Measurements from ENCODE around the gene MT1M. TPM values are rescaled to one million over a fixed set of nuclear protein-coding genes. Genes with fewer than 3 reads are reported as not detected.

MT1M gene
- total and polyA plus RNA-seq, 2 of the 8 experiments (the other 6 are each of a cell fraction or from before 2014, with no cell fraction given): 2.1 TPM; not detected in 1

DNA sequence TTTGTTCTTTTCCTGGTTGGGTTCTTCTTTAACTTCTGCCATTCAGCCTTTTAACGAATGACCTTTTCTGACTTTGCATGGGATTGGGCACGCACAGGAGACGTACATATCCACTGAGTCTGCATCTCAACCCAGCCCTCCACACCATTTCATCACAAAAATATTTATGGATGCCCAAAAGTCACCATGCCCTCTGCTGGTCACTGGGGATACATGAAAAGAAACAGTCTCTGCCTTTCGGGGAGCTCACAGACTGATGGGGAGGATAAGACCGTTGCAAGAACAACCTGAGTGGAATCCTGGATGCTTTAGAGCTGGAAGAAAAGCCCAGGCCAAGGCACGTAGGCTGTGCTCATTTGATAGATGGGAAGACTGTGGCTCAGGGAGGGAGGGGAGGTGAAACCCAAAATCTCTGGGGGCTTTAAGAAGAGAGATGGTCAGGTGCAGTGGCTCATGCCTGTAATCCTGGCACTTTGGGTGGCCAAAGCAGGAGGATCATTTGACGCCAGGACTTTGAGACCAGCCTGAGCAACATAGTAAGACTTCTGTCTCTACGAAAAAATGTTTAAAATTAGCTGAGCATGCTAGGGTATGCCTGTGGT lies 32.0 kb upstream of the MT1M start (continued):
- TF ChIP-seq, protein P1, sequence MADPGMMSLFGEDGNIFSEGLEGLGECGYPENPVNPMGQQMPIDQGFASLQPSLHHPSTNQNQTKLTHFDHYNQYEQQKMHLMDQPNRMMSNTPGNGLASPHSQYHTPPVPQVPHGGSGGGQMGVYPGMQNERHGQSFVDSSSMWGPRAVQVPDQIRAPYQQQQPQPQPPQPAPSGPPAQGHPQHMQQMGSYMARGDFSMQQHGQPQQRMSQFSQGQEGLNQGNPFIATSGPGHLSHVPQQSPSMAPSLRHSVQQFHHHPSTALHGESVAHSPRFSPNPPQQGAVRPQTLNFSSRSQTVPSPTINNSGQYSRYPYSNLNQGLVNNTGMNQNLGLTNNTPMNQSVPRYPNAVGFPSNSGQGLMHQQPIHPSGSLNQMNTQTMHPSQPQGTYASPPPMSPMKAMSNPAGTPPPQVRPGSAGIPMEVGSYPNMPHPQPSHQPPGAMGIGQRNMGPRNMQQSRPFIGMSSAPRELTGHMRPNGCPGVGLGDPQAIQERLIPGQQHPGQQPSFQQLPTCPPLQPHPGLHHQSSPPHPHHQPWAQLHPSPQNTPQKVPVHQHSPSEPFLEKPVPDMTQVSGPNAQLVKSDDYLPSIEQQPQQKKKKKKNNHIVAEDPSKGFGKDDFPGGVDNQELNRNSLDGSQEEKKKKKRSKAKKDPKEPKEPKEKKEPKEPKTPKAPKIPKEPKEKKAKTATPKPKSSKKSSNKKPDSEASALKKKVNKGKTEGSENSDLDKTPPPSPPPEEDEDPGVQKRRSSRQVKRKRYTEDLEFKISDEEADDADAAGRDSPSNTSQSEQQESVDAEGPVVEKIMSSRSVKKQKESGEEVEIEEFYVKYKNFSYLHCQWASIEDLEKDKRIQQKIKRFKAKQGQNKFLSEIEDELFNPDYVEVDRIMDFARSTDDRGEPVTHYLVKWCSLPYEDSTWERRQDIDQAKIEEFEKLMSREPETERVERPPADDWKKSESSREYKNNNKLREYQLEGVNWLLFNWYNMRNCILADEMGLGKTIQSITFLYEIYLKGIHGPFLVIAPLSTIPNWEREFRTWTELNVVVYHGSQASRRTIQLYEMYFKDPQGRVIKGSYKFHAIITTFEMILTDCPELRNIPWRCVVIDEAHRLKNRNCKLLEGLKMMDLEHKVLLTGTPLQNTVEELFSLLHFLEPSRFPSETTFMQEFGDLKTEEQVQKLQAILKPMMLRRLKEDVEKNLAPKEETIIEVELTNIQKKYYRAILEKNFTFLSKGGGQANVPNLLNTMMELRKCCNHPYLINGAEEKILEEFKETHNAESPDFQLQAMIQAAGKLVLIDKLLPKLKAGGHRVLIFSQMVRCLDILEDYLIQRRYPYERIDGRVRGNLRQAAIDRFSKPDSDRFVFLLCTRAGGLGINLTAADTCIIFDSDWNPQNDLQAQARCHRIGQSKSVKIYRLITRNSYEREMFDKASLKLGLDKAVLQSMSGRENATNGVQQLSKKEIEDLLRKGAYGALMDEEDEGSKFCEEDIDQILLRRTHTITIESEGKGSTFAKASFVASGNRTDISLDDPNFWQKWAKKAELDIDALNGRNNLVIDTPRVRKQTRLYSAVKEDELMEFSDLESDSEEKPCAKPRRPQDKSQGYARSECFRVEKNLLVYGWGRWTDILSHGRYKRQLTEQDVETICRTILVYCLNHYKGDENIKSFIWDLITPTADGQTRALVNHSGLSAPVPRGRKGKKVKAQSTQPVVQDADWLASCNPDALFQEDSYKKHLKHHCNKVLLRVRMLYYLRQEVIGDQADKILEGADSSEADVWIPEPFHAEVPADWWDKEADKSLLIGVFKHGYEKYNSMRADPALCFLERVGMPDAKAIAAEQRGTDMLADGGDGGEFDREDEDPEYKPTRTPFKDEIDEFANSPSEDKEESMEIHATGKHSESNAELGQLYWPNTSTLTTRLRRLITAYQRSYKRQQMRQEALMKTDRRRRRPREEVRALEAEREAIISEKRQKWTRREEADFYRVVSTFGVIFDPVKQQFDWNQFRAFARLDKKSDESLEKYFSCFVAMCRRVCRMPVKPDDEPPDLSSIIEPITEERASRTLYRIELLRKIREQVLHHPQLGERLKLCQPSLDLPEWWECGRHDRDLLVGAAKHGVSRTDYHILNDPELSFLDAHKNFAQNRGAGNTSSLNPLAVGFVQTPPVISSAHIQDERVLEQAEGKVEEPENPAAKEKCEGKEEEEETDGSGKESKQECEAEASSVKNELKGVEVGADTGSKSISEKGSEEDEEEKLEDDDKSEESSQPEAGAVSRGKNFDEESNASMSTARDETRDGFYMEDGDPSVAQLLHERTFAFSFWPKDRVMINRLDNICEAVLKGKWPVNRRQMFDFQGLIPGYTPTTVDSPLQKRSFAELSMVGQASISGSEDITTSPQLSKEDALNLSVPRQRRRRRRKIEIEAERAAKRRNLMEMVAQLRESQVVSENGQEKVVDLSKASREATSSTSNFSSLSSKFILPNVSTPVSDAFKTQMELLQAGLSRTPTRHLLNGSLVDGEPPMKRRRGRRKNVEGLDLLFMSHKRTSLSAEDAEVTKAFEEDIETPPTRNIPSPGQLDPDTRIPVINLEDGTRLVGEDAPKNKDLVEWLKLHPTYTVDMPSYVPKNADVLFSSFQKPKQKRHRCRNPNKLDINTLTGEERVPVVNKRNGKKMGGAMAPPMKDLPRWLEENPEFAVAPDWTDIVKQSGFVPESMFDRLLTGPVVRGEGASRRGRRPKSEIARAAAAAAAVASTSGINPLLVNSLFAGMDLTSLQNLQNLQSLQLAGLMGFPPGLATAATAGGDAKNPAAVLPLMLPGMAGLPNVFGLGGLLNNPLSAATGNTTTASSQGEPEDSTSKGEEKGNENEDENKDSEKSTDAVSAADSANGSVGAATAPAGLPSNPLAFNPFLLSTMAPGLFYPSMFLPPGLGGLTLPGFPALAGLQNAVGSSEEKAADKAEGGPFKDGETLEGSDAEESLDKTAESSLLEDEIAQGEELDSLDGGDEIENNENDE (IDR thresholded peaks at IDR 0.05; ENCODE audit: insufficient replicate concordance, low read length): no peak
- no peak for TF ChIP-seq KDM1A (IDR thresholded peaks at IDR 0.05; ENCODE audit: borderline replicate concordance, low read length)
- no peak for TF ChIP-seq CTBP2 (IDR thresholded peaks at IDR 0.05; ENCODE audit: borderline replicate concordance, insufficient read depth, insufficient read length, low read length)
- TF ChIP-seq SAP30 (IDR thresholded peaks at IDR 0.05; ENCODE audit: insufficient read depth, insufficient replicate concordance, low read length): no peak
- TF ChIP-seq BRCA1 (IDR thresholded peaks at IDR 0.05; ENCODE audit: low read depth, low read length): no peak
- no peak for TF ChIP-seq TEAD4 (IDR thresholded peaks at IDR 0.05; ENCODE audit: low read depth, low read length)
- TF ChIP-seq POLR2A (IDR thresholded peaks at IDR 0.05; ENCODE audit: control extremely low read depth in 1 of 2, low read depth in 2 of 2, low read length in 2 of 2): no peak
- TF ChIP-seq MAX (IDR thresholded peaks at IDR 0.05): no peak
- TF ChIP-seq TCF12 (IDR thresholded peaks at IDR 0.05; ENCODE audit: low read depth, low read length): no peak

Measured in H1 (cell line).